Neural crest cell (in vitro differentiated cells): ENCODE measurements around the gene EYS. TPM values are rescaled to one million over a fixed set of nuclear protein-coding genes. Genes with fewer than 3 reads are reported as not detected.

Source experiments
- DNase-seq: peaks from one replicate; pipeline ENCODE4 v3.0.0; 2021; ENCODE audit warnings: low read depth, mixed read lengths, low spot score
- H3K27ac Mint-ChIP-seq: one replicate; pipeline ENCODE4 v1.8.0; 2021; ENCODE audit warnings: mild to moderate bottlenecking, mixed read lengths; ENCODE audit not compliant: unreplicated experiment
- H3K27me3 Mint-ChIP-seq: 2 replicates; pipeline ENCODE4 v1.8.0; 2021; ENCODE audit warnings: low read depth, mild to moderate bottlenecking, mixed read lengths
- H3K36me3 Mint-ChIP-seq: 2 replicates; pipeline ENCODE4 v1.8.0; 2021; ENCODE audit warnings: low read depth, mild to moderate bottlenecking, mixed read lengths
- H3K4me1 Mint-ChIP-seq: 2 replicates; pipeline ENCODE4 v1.8.0; 2021; ENCODE audit warnings: mixed read lengths
- H3K4me3 Mint-ChIP-seq: one replicate; pipeline ENCODE4 v1.8.0; 2021; ENCODE audit warnings: mild to moderate bottlenecking, mixed read lengths
- H3K9me3 Mint-ChIP-seq: 2 replicates; pipeline ENCODE4 v1.8.0; 2021; ENCODE audit warnings: mixed read lengths
- total RNA-seq: library from RNA; stranded (reverse); gene quantifications from 2 replicates; pipeline ENCODE4 v1.2.1, GENCODE V29; 2021
- TF ChIP-seq, protein P1 (sequence below): fragments of 200-600 bp; sonication (generic); conservative IDR thresholded peaks from 2 replicates; pipeline ENCODE4 v1.5.0; 2021; ENCODE audit warnings: antibody characterized with exemption, mild to moderate bottlenecking

Gene EYS
- total RNA-seq, 1 donor from 2014 or later = 0.40 TPM

DNA sequence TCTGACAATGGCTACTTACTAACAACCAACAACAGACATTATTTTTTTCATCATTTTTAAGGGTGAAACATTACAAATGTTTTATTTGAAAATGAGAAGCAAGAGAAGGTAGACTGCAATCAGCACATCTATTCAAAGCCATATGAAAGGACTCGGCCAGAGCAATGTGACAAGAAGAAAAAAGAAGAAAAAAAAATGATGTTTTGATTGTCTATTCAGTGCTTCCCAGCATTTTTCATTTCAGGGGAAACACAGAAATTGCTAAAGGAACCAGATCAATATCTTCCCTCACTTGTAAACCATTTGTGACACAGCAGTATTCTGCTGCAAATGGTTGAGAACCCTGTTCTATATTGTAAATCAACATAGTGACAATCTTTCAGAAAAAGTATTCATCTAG is 270.7 kb downstream of the EYS start:
- DNase-seq = no peak
- no peaks in the 10 kb centered on the region for H3K9me3 Mint-ChIP-seq
- no peaks in the 10 kb centered on the region for H3K4me1 Mint-ChIP-seq
- TF ChIP-seq, protein P1, sequence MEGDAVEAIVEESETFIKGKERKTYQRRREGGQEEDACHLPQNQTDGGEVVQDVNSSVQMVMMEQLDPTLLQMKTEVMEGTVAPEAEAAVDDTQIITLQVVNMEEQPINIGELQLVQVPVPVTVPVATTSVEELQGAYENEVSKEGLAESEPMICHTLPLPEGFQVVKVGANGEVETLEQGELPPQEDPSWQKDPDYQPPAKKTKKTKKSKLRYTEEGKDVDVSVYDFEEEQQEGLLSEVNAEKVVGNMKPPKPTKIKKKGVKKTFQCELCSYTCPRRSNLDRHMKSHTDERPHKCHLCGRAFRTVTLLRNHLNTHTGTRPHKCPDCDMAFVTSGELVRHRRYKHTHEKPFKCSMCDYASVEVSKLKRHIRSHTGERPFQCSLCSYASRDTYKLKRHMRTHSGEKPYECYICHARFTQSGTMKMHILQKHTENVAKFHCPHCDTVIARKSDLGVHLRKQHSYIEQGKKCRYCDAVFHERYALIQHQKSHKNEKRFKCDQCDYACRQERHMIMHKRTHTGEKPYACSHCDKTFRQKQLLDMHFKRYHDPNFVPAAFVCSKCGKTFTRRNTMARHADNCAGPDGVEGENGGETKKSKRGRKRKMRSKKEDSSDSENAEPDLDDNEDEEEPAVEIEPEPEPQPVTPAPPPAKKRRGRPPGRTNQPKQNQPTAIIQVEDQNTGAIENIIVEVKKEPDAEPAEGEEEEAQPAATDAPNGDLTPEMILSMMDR = no peak
- H3K27me3 Mint-ChIP-seq = no peaks in the 10 kb centered on the region
- peaks cover 3% of the 10 kb centered on the region for H3K36me3 Mint-ChIP-seq
- no peak overlapping the region for H3K27ac Mint-ChIP-seq
- H3K4me3 Mint-ChIP-seq = no peak overlapping the region

DNA sequence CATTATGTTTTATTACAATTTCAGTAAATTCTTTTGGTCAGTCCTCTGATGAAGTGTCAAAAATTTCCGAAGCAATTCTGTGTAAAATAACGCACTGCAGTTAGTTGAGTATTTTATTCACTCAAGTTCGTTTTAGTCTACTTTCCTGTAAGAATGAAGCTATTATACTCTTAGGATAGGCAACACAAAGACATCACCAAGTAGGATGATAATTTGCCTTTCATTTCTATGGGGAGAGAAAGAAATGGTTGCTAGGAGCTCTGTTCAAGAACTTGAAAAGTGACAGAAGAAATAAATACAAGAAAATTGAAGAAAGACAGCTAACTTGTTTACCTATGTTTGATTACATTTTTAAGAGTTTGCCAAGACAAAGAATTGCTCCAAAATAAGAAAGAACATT is 290.4 kb downstream of the EYS start:
- TF ChIP-seq, protein P1 = no peak
- Mint-ChIP-seq H3K36me3 (peaks cover 2% of the 10 kb centered on the region), H3K9me3 (peaks cover 10% of the 10 kb centered on the region), H3K4me3 (peak overlapping the region; percentile 76), H3K4me1 (peaks cover 29% of the 10 kb centered on the region), H3K27ac (peak overlapping the region; percentile 17), H3K27me3 (no peaks in the 10 kb centered on the region)
- DNase-seq = no peak

DNA sequence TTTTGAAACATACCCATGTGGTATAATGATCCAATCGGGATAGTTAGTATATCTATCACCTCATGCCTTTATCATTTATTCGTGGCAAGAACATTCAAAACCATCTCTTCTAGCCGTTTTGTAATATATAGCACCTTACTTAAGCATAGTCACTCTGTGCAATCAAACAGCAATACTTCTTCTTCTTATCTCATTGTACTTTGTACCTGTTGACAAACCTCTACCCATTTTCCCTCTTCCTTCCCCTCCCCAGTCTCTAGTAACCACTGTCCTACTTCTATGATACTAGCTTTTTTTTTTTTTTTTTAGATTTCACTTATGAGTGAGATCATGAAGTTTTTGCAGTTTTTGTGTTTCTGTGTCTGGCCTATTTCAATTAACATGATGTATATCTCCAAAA is 296.7 kb downstream of the EYS start:
- no peak overlapping the region for H3K4me3 Mint-ChIP-seq
- H3K27ac Mint-ChIP-seq = no peak overlapping the region
- H3K9me3 Mint-ChIP-seq = peaks cover 3% of the 10 kb centered on the region
- TF ChIP-seq, protein P1 = no peak
- peaks cover 6% of the 10 kb centered on the region for H3K4me1 Mint-ChIP-seq
- no peaks in the 10 kb centered on the region for H3K27me3 Mint-ChIP-seq
- DNase-seq = no peak
- H3K36me3 Mint-ChIP-seq = peaks cover 2% of the 10 kb centered on the region

DNA sequence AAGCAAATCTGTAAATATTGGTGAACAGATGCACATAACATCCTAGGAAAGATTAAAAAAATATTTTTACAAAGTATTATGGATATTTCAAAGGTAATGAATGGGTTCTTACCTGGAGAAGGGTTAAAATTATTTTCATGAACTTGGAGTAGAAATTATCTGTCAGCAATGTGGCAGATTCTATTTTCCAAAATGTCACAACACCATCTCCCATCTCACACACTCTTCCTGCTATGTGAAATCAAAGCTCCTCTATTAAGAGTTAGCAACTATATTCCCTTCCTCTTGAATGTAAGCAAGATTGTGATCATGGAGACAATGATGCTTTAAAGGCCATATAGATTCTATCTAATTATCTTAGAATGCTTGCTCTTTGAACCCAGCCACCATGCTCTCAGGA is 304.5 kb downstream of the EYS start:
- H3K4me1 Mint-ChIP-seq = no peaks in the 10 kb centered on the region
- no peak for DNase-seq
- TF ChIP-seq, protein P1 = no peak
- no peaks in the 10 kb centered on the region for H3K27me3 Mint-ChIP-seq
- H3K36me3 Mint-ChIP-seq = peaks cover 3% of the 10 kb centered on the region
- H3K9me3 Mint-ChIP-seq = peaks cover 5% of the 10 kb centered on the region
- H3K27ac Mint-ChIP-seq = no peak overlapping the region
- H3K4me3 Mint-ChIP-seq = no peak overlapping the region

DNA sequence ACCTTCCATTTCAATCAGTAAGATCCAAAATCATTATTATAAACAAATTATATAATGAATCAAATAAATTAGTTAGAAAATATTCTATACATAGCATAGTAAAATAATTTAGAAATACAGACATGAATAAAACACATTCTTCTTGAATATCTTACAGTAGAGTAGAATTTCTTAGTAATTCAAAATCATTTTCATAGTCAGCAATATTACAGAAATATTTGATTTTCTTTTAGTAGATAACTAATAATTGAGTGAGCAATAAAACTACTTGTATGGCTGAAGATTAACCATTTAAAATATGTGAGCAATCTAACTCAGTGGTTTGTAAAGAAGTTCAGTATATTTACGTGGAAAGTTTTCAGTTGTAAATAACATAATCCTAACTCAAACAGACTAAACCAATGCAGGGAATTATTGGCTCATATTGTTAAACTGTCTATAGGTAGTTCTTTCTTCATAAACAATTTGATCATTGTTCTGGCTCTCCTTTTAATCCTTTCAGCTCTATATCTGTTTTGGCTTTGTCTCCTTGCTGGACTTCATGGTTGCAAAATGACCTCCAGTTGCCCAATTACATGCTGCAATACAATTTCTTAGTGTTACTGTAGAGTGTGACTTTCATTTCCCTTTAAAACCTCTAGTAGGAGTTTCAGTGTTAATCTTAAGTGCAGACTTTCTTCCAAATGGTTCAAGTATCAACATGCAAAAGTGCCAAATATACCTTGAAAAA is 307.5 kb downstream of the EYS start:
- Mint-ChIP-seq H3K36me3 (peaks cover 5% of the 10 kb centered on the region), H3K27ac (no peak overlapping the region), H3K4me3 (no peak overlapping the region), H3K4me1 (no peaks in the 10 kb centered on the region), H3K27me3 (no peaks in the 10 kb centered on the region), H3K9me3 (peaks cover 16% of the 10 kb centered on the region)
- no peak for DNase-seq
- TF ChIP-seq, protein P1 = no peak
